Karpas-422 (cell line): ENCODE measurements around the gene TMEM238L. TPM values are rescaled to one million over a fixed set of nuclear protein-coding genes. Genes with fewer than 3 reads are reported as not detected.

ENCODE experiments used
- DNase-seq: peaks from one replicate; pipeline ENCODE4 v3.0.0-alpha.2; 2015
- H2AFZ ChIP-seq: fragments of 200-600 bp; sonication (generic); 2 replicates; pipeline ENCODE4 v1.6.1; 2014; ENCODE audit warnings: antibody characterized with exemption, low read length, mixed read lengths
- H3K27ac ChIP-seq: fragments of 200-600 bp; sonication (generic); 2 replicates; pipeline ENCODE4 v1.5.1; 2014; ENCODE audit warnings: mild to moderate bottlenecking, low read length, moderate library complexity
- H3K27me3 ChIP-seq: fragments of 200-600 bp; sonication (generic); 2 replicates; pipeline ENCODE4 v1.6.1; 2014; ENCODE audit warnings: low read length, mixed read lengths
- H3K36me3 ChIP-seq: fragments of 200-600 bp; sonication (generic); 2 replicates; pipeline ENCODE4 v1.6.1; 2014; ENCODE audit warnings: low read length, mixed read lengths; ENCODE audit not compliant: insufficient read depth
- H3K4me1 ChIP-seq: fragments of 200-600 bp; sonication (generic); 2 replicates; pipeline ENCODE4 v1.6.1; 2014; ENCODE audit warnings: mild to moderate bottlenecking, low read length, mixed read lengths
- H3K4me2 ChIP-seq: fragments of 200-600 bp; sonication (generic); 2 replicates; pipeline ENCODE4 v1.6.1; 2014; ENCODE audit warnings: low read length, low read depth, mild to moderate bottlenecking; ENCODE audit not compliant: poor library complexity, severe bottlenecking
- H3K4me3 ChIP-seq: fragments of 200-600 bp; sonication (generic); 2 replicates; pipeline ENCODE4 v1.5.1; 2014; ENCODE audit warnings: mild to moderate bottlenecking, antibody characterized with exemption, low read length, mixed read lengths
- H3K79me2 ChIP-seq: fragments of 200-600 bp; sonication (generic); 2 replicates; pipeline ENCODE4 v1.6.1; 2014; ENCODE audit warnings: mild to moderate bottlenecking, low read length, mixed read lengths
- H3K9ac ChIP-seq: fragments of 200-600 bp; sonication (generic); 2 replicates; pipeline ENCODE4 v1.6.0; 2014; ENCODE audit warnings: low read length
- H3K9me2 ChIP-seq: fragments of 200-600 bp; sonication (generic), shearing (Covaris generic); replicated peaks from 2 replicates; pipeline ENCODE4 v1.6.0; 2014; ENCODE audit warnings: mild to moderate bottlenecking, low read length, moderate library complexity; ENCODE audit not compliant: insufficient read depth
- H3K9me3 ChIP-seq: fragments of 300-700, 200-600 bp; sonication (generic); 2 replicates; pipeline ENCODE4 v1.6.1; 2014; ENCODE audit warnings: low read length, mixed read lengths
- H4K20me1 ChIP-seq: fragments of 200-600 bp; sonication (generic); 2 replicates; pipeline ENCODE4 v1.6.1; 2014; ENCODE audit warnings: mild to moderate bottlenecking, antibody characterized with exemption, low read length, low read depth; ENCODE audit not compliant: insufficient read depth
- total RNA-seq: library from RNA; depleted of rRNA; stranded (reverse); fragments of >200 nt; shearing (Covaris generic); gene quantifications from 2 replicates; pipeline ENCODE4 v1.2.3, GENCODE V29; 2014; ENCODE audit warnings: low replicate concordance

The TMEM238L gene
- total RNA-seq, 1 experiment from 2014 or later = not detected

- peaks cover 7% of the 10 kb centered on the region for H3K9me3 ChIP-seq
- H3K36me3 ChIP-seq = no peaks in the 10 kb centered on the region
- no peak overlapping the region for H3K27ac ChIP-seq
- H2AFZ ChIP-seq = no peak overlapping the region
- H3K4me1 ChIP-seq = no peaks in the 10 kb centered on the region
- H3K9ac ChIP-seq = no peak overlapping the region
- no peak overlapping the region for H3K4me3 ChIP-seq
- no peak overlapping the region for H3K4me2 ChIP-seq
- no peaks in the 10 kb centered on the region for H4K20me1 ChIP-seq
- no peaks in the 10 kb centered on the region for H3K27me3 ChIP-seq
- no peaks in the 10 kb centered on the region for H3K79me2 ChIP-seq
- no peaks in the 10 kb centered on the region for H3K9me2 ChIP-seq
- DNase-seq = peak; percentile 33
Observed at GRCh38 chr17:10767232-10767631, 36.7 kb downstream of the TMEM238L start.

DNA sequence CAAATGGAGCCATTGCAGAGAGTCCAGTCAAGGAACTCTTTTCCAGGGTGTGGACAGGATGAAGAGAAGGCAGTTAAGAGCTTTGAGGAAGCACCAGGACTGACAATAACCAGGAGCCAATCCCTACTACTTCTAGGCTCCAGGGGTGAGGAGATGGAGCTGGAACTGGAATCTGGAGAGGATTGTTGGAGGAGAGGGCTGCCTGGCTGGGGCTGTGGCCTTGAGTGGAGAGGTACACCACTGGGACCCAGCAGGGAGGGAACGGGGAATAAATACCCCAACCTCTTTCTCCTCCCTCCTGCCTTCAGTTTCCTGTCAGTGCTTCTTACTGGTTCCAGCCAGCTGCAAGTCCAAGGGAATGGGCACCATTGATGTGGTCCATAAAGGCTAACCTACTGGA, 41.9 kb downstream of the TMEM238L start:
- no peaks in the 10 kb centered on the region for H3K27me3 ChIP-seq
- no peak overlapping the region for H3K9ac ChIP-seq
- no peak overlapping the region for H3K27ac ChIP-seq
- no peaks in the 10 kb centered on the region for H3K4me1 ChIP-seq
- H3K9me2 ChIP-seq = no peaks in the 10 kb centered on the region
- H3K4me2 ChIP-seq = no peak overlapping the region
- H4K20me1 ChIP-seq = no peaks in the 10 kb centered on the region
- no peak overlapping the region for H3K4me3 ChIP-seq
- H3K36me3 ChIP-seq = no peaks in the 10 kb centered on the region
- no peaks in the 10 kb centered on the region for H3K79me2 ChIP-seq
- no peaks in the 10 kb centered on the region for H3K9me3 ChIP-seq
- DNase-seq = peak; percentile 21
- no peak overlapping the region for H2AFZ ChIP-seq

- Histone ChIP-seq H3K4me1 (no peaks in the 10 kb centered on the region), H3K9me3 (no peaks in the 10 kb centered on the region), H3K9ac (no peak overlapping the region), H2AFZ (no peak overlapping the region), H3K36me3 (no peaks in the 10 kb centered on the region), H4K20me1 (no peaks in the 10 kb centered on the region), H3K4me2 (no peak overlapping the region), H3K9me2 (no peaks in the 10 kb centered on the region), H3K4me3 (no peak overlapping the region), H3K27me3 (no peaks in the 10 kb centered on the region), H3K79me2 (no peaks in the 10 kb centered on the region), H3K27ac (no peak overlapping the region)
- peak; percentile 27 for DNase-seq
Observed at GRCh38 chr17:10761281-10761680, 42.6 kb downstream of the TMEM238L start.

- peak; percentile 23 for DNase-seq
- H3K9me2 ChIP-seq = no peaks in the 10 kb centered on the region
- no peaks in the 10 kb centered on the region for H3K27me3 ChIP-seq
- no peak overlapping the region for H3K4me3 ChIP-seq
- H4K20me1 ChIP-seq = no peaks in the 10 kb centered on the region
- no peaks in the 10 kb centered on the region for H3K4me1 ChIP-seq
- no peaks in the 10 kb centered on the region for H3K79me2 ChIP-seq
- no peak overlapping the region for H2AFZ ChIP-seq
- no peaks in the 10 kb centered on the region for H3K36me3 ChIP-seq
- H3K9ac ChIP-seq = no peak overlapping the region
- H3K4me2 ChIP-seq = no peak overlapping the region
- no peaks in the 10 kb centered on the region for H3K9me3 ChIP-seq
- no peak overlapping the region for H3K27ac ChIP-seq
Observed at GRCh38 chr17:10758062-10758461, 45.8 kb downstream of the TMEM238L start.

GRCh38 chr17:10757647-10758046, 46.3 kb downstream of the TMEM238L start:
- Histone ChIP-seq H3K4me3 (no peak overlapping the region), H2AFZ (no peak overlapping the region), H3K9me3 (no peaks in the 10 kb centered on the region), H3K79me2 (no peaks in the 10 kb centered on the region), H4K20me1 (no peaks in the 10 kb centered on the region), H3K4me1 (no peaks in the 10 kb centered on the region), H3K9me2 (no peaks in the 10 kb centered on the region), H3K27ac (no peak overlapping the region), H3K36me3 (no peaks in the 10 kb centered on the region), H3K4me2 (no peak overlapping the region), H3K9ac (no peak overlapping the region), H3K27me3 (no peaks in the 10 kb centered on the region)
- DNase-seq = peak; percentile 37

DNA sequence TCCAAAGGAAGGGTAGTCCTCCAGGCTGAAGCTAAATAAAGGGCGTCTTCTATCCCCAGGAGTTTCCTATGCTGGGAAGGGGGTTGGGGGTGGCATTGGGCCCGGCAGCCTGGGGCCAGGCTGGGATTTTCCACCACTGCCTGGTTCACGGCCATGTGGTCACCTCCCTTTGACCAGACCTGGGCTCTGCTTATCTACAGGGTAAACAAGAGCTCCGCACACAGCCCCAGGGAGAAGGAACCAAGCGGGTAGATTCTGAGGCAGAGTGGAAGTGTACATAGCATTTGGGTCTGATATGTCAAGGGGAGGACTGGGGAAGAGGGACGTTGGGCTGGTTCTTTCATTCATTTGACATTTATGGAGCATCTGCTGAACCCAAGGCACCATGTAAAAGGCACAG, 46.8 kb downstream of the TMEM238L start:
- H3K9ac ChIP-seq = no peak overlapping the region
- no peaks in the 10 kb centered on the region for H3K36me3 ChIP-seq
- no peaks in the 10 kb centered on the region for H4K20me1 ChIP-seq
- no peak overlapping the region for H3K27ac ChIP-seq
- no peaks in the 10 kb centered on the region for H3K9me2 ChIP-seq
- H3K4me3 ChIP-seq = no peak overlapping the region
- no peaks in the 10 kb centered on the region for H3K4me1 ChIP-seq
- no peaks in the 10 kb centered on the region for H3K79me2 ChIP-seq
- no peak overlapping the region for H3K4me2 ChIP-seq
- DNase-seq = peak; percentile 32
- no peaks in the 10 kb centered on the region for H3K27me3 ChIP-seq
- H3K9me3 ChIP-seq = no peaks in the 10 kb centered on the region
- H2AFZ ChIP-seq = no peak overlapping the region

DNA sequence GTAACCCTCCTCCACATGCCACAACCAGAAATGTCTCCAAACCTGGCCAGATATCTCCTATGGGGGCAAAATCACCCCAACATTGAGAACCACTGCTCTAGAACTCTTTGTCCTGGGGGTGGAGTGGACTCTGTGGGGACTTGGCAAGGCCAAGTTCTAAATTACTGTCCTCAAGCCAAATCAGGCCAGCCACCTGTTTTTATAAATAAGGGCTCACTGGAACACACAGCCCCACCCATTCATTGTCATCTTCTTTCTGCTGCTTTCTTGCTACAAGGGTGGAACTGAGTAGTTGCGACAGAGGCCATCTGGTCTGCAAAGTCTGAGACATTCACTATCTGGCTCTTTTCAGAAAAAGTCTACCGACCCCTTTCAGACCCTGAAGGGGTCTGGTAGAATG, 47.3 kb downstream of the TMEM238L start:
- H3K36me3 ChIP-seq = no peaks in the 10 kb centered on the region
- no peaks in the 10 kb centered on the region for H3K79me2 ChIP-seq
- peak; percentile 9 for DNase-seq
- no peaks in the 10 kb centered on the region for H3K4me1 ChIP-seq
- H3K9ac ChIP-seq = no peak overlapping the region
- H3K4me2 ChIP-seq = no peak overlapping the region
- no peak overlapping the region for H2AFZ ChIP-seq
- H3K27me3 ChIP-seq = no peaks in the 10 kb centered on the region
- H3K9me3 ChIP-seq = no peaks in the 10 kb centered on the region
- no peaks in the 10 kb centered on the region for H3K9me2 ChIP-seq
- H3K27ac ChIP-seq = no peak overlapping the region
- no peaks in the 10 kb centered on the region for H4K20me1 ChIP-seq
- no peak overlapping the region for H3K4me3 ChIP-seq

DNA sequence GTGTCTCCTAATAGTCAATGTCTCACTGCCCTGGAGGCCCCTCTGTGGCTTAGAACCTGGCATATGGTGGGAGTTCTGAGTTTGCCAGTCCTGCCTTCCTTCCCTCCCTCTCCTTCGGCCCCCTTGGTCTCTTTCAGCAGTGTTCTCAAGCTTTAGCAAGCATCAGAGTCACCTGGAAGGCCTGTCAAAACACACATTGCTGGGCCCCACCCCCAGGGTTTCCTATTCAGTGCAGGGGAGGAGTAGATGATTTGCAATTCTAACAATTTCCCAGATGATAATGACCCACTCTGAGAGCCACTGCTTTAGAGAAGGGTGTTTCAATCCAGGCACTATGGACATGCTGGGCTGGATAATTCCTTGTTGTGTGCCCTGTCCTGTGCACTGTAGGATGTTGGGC, 47.7 kb downstream of the TMEM238L start:
- no peaks in the 10 kb centered on the region for H3K27me3 ChIP-seq
- H3K4me1 ChIP-seq = no peaks in the 10 kb centered on the region
- H3K27ac ChIP-seq = no peak overlapping the region
- no peaks in the 10 kb centered on the region for H3K36me3 ChIP-seq
- no peak overlapping the region for H2AFZ ChIP-seq
- no peaks in the 10 kb centered on the region for H3K79me2 ChIP-seq
- no peak overlapping the region for H3K9ac ChIP-seq
- H3K9me3 ChIP-seq = no peaks in the 10 kb centered on the region
- H3K4me3 ChIP-seq = no peak overlapping the region
- no peaks in the 10 kb centered on the region for H3K9me2 ChIP-seq
- DNase-seq = no peak
- H3K4me2 ChIP-seq = no peak overlapping the region
- no peaks in the 10 kb centered on the region for H4K20me1 ChIP-seq

GRCh38 chr17:10755592-10756127, 48.2 kb downstream of the TMEM238L start:
- Histone ChIP-seq H3K4me3 (no peak overlapping the region), H3K36me3 (no peaks in the 10 kb centered on the region), H3K27ac (no peak overlapping the region), H3K27me3 (no peaks in the 10 kb centered on the region), H3K4me2 (no peak overlapping the region), H3K9ac (no peak overlapping the region), H4K20me1 (no peaks in the 10 kb centered on the region), H2AFZ (no peak overlapping the region), H3K9me2 (no peaks in the 10 kb centered on the region), H3K4me1 (no peaks in the 10 kb centered on the region), H3K79me2 (no peaks in the 10 kb centered on the region), H3K9me3 (no peaks in the 10 kb centered on the region)
- no peak for DNase-seq
